Muscle layer of duodenum (tissue), 2 donors: ENCODE measurements around the gene SCAMP1.
"Not testable (repeated sequence)": the region's sequence is repeated elsewhere in the genome, so short reads cannot be mapped to it uniquely, and the experiment has no call there.

Experiments
- H3K27ac ChIP-seq: one replicate; pipeline ENCODE4 v1.7.0; 2013; ENCODE audit warnings: mild to moderate bottlenecking, low read length
- H3K27me3 ChIP-seq: one replicate; pipeline ENCODE4 v1.7.0; 2013; ENCODE audit warnings: low read depth, mild to moderate bottlenecking, control low read depth, low read length
- H3K36me3 ChIP-seq, 2 donors: one replicate each; pipeline ENCODE4 v1.7.0; 2013; ENCODE audit warnings: low read length in 2 of 2, control low read depth in 1 of 2, mild to moderate bottlenecking in 1 of 2; ENCODE audit not compliant: insufficient read depth in 2 of 2, control insufficient read depth in 1 of 2
- H3K4me1 ChIP-seq, 2 donors: one replicate each; pipeline ENCODE4 v1.7.0; 2013; ENCODE audit warnings: low read length in 2 of 2, mild to moderate bottlenecking in 2 of 2, control low read depth in 1 of 2, moderate library complexity in 1 of 2; ENCODE audit not compliant: insufficient read depth in 2 of 2, control insufficient read depth in 1 of 2
- H3K4me3 ChIP-seq, 2 donors: one replicate each; pipeline ENCODE4 v1.7.0; 2013; ENCODE audit warnings: low read length in 2 of 2, low read depth in 1 of 2, mild to moderate bottlenecking in 1 of 2
- H3K9me3 ChIP-seq, 2 donors: one replicate each; pipeline ENCODE4 v1.7.0; 2013; ENCODE audit warnings: low read length in 2 of 2, control low read depth in 1 of 2, mild to moderate bottlenecking in 1 of 2; ENCODE audit not compliant: control insufficient read depth in 1 of 2
- donor health status: healthy.

Gene SCAMP1

GRCh38 chr5:78361631-78361993 lies 1.2 kb downstream of the SCAMP1 start:
- peaks cover 0 to 4% of the 10 kb centered on the region in 2 donors for H3K36me3 ChIP-seq
- H3K27ac ChIP-seq: no peak overlapping the region
- no peaks in the 10 kb centered on the region for H3K9me3 ChIP-seq
- peaks cover 6 to 20% of the 10 kb centered on the region in 2 donors for H3K4me1 ChIP-seq
- no peaks in the 10 kb centered on the region for H3K27me3 ChIP-seq
- H3K4me3 ChIP-seq: peak overlapping the region; percentile 73 to 99

- peaks cover 6 to 20% of the 10 kb centered on the region in 2 donors for H3K4me1 ChIP-seq
- H3K36me3 ChIP-seq: peaks cover 0 to under 1% of the 10 kb centered on the region in 2 donors
- H3K27me3 ChIP-seq: no peaks in the 10 kb centered on the region
- peak overlapping the region; percentile 73 to 99 for H3K4me3 ChIP-seq
- H3K9me3 ChIP-seq: no peaks in the 10 kb centered on the region
- no peak overlapping the region for H3K27ac ChIP-seq
Measured at GRCh38 chr5:78362220-78362619, 1.8 kb downstream of the SCAMP1 start.

GRCh38 chr5:78364005-78364404 lies 3.6 kb downstream of the SCAMP1 start:
- H3K4me3 ChIP-seq: no peak overlapping the region
- no peaks in the 10 kb centered on the region for H3K27me3 ChIP-seq
- H3K4me1 ChIP-seq: peaks cover 6 to 20% of the 10 kb centered on the region in 2 donors
- H3K9me3 ChIP-seq: no peaks in the 10 kb centered on the region
- H3K27ac ChIP-seq: no peak overlapping the region
- no peaks in the 10 kb centered on the region for H3K36me3 ChIP-seq

GRCh38 chr5:78367318-78367991 lies 7.0 kb downstream of the SCAMP1 start:
- Histone ChIP-seq H3K4me1 (peaks cover 0 to 5% of the 10 kb centered on the region in 2 donors), H3K27ac (no peak overlapping the region), H3K36me3 (no peaks in the 10 kb centered on the region), H3K27me3 (no peaks in the 10 kb centered on the region), H3K4me3 (no peak overlapping the region), H3K9me3 (no peaks in the 10 kb centered on the region)

GRCh38 chr5:78369680-78370079 lies 9.3 kb downstream of the SCAMP1 start:
- Histone ChIP-seq H3K27ac (no peak overlapping the region), H3K27me3 (no peaks in the 10 kb centered on the region)

GRCh38 chr5:78373231-78373630 lies 12.8 kb downstream of the SCAMP1 start:
- no peak overlapping the region for H3K27ac ChIP-seq
- H3K4me3 ChIP-seq: no peak overlapping the region
- no peaks in the 10 kb centered on the region for H3K27me3 ChIP-seq
- H3K9me3 ChIP-seq: no peaks in the 10 kb centered on the region
- no peaks in the 10 kb centered on the region for H3K36me3 ChIP-seq
- peaks cover 0 to 7% of the 10 kb centered on the region in 2 donors for H3K4me1 ChIP-seq

More at GRCh38 chr5:78369680-78370079, 9.3 kb downstream of the SCAMP1 start:
- H3K4me3 ChIP-seq: no peak overlapping the region
- no peaks in the 10 kb centered on the region for H3K9me3 ChIP-seq
- no peaks in the 10 kb centered on the region for H3K36me3 ChIP-seq
- H3K4me1 ChIP-seq: peaks cover 0 to 7% of the 10 kb centered on the region in 2 donors

GRCh38 chr5:78376315-78376714 lies 15.9 kb downstream of the SCAMP1 start:
- H3K4me3 ChIP-seq: no peak overlapping the region
- H3K4me1 ChIP-seq: peaks cover 0 to 7% of the 10 kb centered on the region in 2 donors
- H3K27ac ChIP-seq: no peak overlapping the region

GRCh38 chr5:78377056-78377717 lies 16.8 kb downstream of the SCAMP1 start:
- no peaks in the 10 kb centered on the region for H3K27me3 ChIP-seq
- H3K9me3 ChIP-seq: no peaks in the 10 kb centered on the region
- no peak overlapping the region for H3K4me3 ChIP-seq
- no peak overlapping the region for H3K27ac ChIP-seq
- peaks cover 0 to 7% of the 10 kb centered on the region in 2 donors for H3K4me1 ChIP-seq
- no peaks in the 10 kb centered on the region for H3K36me3 ChIP-seq

More at GRCh38 chr5:78376315-78376714, 15.9 kb downstream of the SCAMP1 start:
- no peaks in the 10 kb centered on the region for H3K9me3 ChIP-seq
- no peaks in the 10 kb centered on the region for H3K27me3 ChIP-seq
- H3K36me3 ChIP-seq: no peaks in the 10 kb centered on the region

GRCh38 chr5:78377718-78378105 lies 17.3 kb downstream of the SCAMP1 start:
- Histone ChIP-seq H3K4me3 (no peak overlapping the region), H3K4me1 (peaks cover 0 to 7% of the 10 kb centered on the region in 2 donors), H3K36me3 (no peaks in the 10 kb centered on the region), H3K27me3 (no peaks in the 10 kb centered on the region), H3K27ac (no peak overlapping the region), H3K9me3 (no peaks in the 10 kb centered on the region)

GRCh38 chr5:78387468-78388153 lies 27.2 kb downstream of the SCAMP1 start:
- Histone ChIP-seq H3K27ac (no peak overlapping the region), H3K9me3 (peaks cover 0 to 10% of the 10 kb centered on the region in 2 donors), H3K4me1 (peaks cover 0 to 3% of the 10 kb centered on the region in 2 donors), H3K4me3 (no peak overlapping the region), H3K27me3 (no peaks in the 10 kb centered on the region), H3K36me3 (no peaks in the 10 kb centered on the region)

- not testable (repeated sequence) for H3K9me3 ChIP-seq, H3K4me3 ChIP-seq, H3K4me1 ChIP-seq, H3K36me3 ChIP-seq, H3K27ac ChIP-seq, H3K27me3 ChIP-seq
Measured at GRCh38 chr5:78391357-78391756, 30.9 kb downstream of the SCAMP1 start.
